Activated T-helper 17 cell treated with anti-CD3 and anti-CD28 coated beads, Interleukin-2, amount 50 U/mL, for 72 hours (primary cell): Measurements from ENCODE around the gene PCBP4. TPM values are rescaled to one million over a fixed set of nuclear protein-coding genes. Genes with fewer than 3 reads are reported as not detected.
A peak's percentile ranks its signal among the peaks of the same experiment; 100 is the strongest.

ENCODE experiments used
- ATAC-seq: fragments of 150-1000 bp; cut with Tn5 transposase; replicated peaks from 2 replicates; pipeline ENCODE4 v1.10.0; 2021; ENCODE audit warnings: mild to moderate bottlenecking, moderate library complexity
- H3K27ac Mint-ChIP-seq: one replicate; pipeline ENCODE4 v1.8.0; 2022; ENCODE audit warnings: mixed read lengths
- H3K27me3 Mint-ChIP-seq: one replicate; pipeline ENCODE4 v1.8.0; 2022; ENCODE audit warnings: mixed read lengths
- H3K36me3 Mint-ChIP-seq: one replicate; pipeline ENCODE4 v1.8.0; 2022; ENCODE audit warnings: low read depth, mild to moderate bottlenecking, mixed read lengths
- H3K4me1 Mint-ChIP-seq: one replicate; pipeline ENCODE4 v1.8.0; 2022; ENCODE audit warnings: mixed read lengths
- H3K4me3 Mint-ChIP-seq: one replicate; pipeline ENCODE4 v1.8.0; 2022; ENCODE audit warnings: mild to moderate bottlenecking, mixed read lengths
- H3K9me3 Mint-ChIP-seq: one replicate; pipeline ENCODE4 v1.8.0; 2022; ENCODE audit warnings: mixed read lengths
- total RNA-seq, 2 donors: library from RNA; stranded (reverse); gene quantifications; one replicate each; pipeline ENCODE4 v1.2.3, GENCODE V29; 2022

Gene PCBP4
- total RNA-seq, 2 donors from 2014 or later = 16.4 to 18.5 TPM

- no peak overlapping the region for H3K4me3 Mint-ChIP-seq
- peak overlapping the region; percentile 61 for H3K27ac Mint-ChIP-seq
- ATAC-seq = no peak
- H3K4me1 Mint-ChIP-seq = no peaks in the 10 kb centered on the region
- H3K36me3 Mint-ChIP-seq = no peaks in the 10 kb centered on the region
- H3K9me3 Mint-ChIP-seq = no peaks in the 10 kb centered on the region
- H3K27me3 Mint-ChIP-seq = no peaks in the 10 kb centered on the region
These were observed 21.1 kb downstream of the PCBP4 start for GRCh38 chr3:51945926-51946705.

GRCh38 chr3:51945031-51945840 is 22.0 kb downstream of the PCBP4 start:
- Mint-ChIP-seq H3K27me3 (no peaks in the 10 kb centered on the region), H3K4me1 (peaks cover 8% of the 10 kb centered on the region), H3K27ac (peak overlapping the region; percentile 61), H3K36me3 (peaks cover 8% of the 10 kb centered on the region), H3K9me3 (no peaks in the 10 kb centered on the region), H3K4me3 (no peak overlapping the region)
- ATAC-seq = no peak

GRCh38 chr3:51944451-51945021 is 22.7 kb downstream of the PCBP4 start:
- Mint-ChIP-seq H3K4me1 (peaks cover 10% of the 10 kb centered on the region), H3K4me3 (no peak overlapping the region), H3K27ac (peak overlapping the region; percentile 85), H3K27me3 (no peaks in the 10 kb centered on the region), H3K9me3 (no peaks in the 10 kb centered on the region), H3K36me3 (peaks cover 15% of the 10 kb centered on the region)
- ATAC-seq = no peak

- H3K4me1 Mint-ChIP-seq = peaks cover 16% of the 10 kb centered on the region
- peaks cover 22% of the 10 kb centered on the region for H3K36me3 Mint-ChIP-seq
- H3K4me3 Mint-ChIP-seq = peak overlapping the region; percentile 81
- H3K27ac Mint-ChIP-seq = peak overlapping the region; percentile 85
- no peak for ATAC-seq
- no peaks in the 10 kb centered on the region for H3K9me3 Mint-ChIP-seq
- no peaks in the 10 kb centered on the region for H3K27me3 Mint-ChIP-seq
These were observed 23.5 kb downstream of the PCBP4 start for GRCh38 chr3:51943451-51944391.

- H3K27ac Mint-ChIP-seq = peak overlapping the region; percentile 85
- H3K27me3 Mint-ChIP-seq = no peaks in the 10 kb centered on the region
- peaks cover 30% of the 10 kb centered on the region for H3K36me3 Mint-ChIP-seq
- no peaks in the 10 kb centered on the region for H3K9me3 Mint-ChIP-seq
- peak; percentile 15 for ATAC-seq
- H3K4me3 Mint-ChIP-seq = peak overlapping the region; percentile 81
- peaks cover 16% of the 10 kb centered on the region for H3K4me1 Mint-ChIP-seq
These were observed 24.4 kb downstream of the PCBP4 start for GRCh38 chr3:51942603-51943450.

- Mint-ChIP-seq H3K9me3 (no peaks in the 10 kb centered on the region), H3K27me3 (no peaks in the 10 kb centered on the region), H3K27ac (peak within 1 kb of the TSS; percentile 85), H3K4me3 (peak within 1 kb of the TSS; percentile 81), H3K36me3 (peaks cover 39% of the 10 kb centered on the region), H3K4me1 (peaks cover 16% of the 10 kb centered on the region)
- ATAC-seq = peak; percentile 94
These were observed 25.3 kb downstream of the PCBP4 start, which contains the start of the genes PARP3 and RRP9 for GRCh38 chr3:51941798-51942602. Gene PARP3, plus strand, starts transcription at chr3:51942363. Its CDS starts 993 bp downstream, at chr3:51943356. Gene RRP9, minus strand, starts transcription at chr3:51941904. Its CDS starts 37 bp downstream, at chr3:51941867.

- no peaks in the 10 kb centered on the region for H3K27me3 Mint-ChIP-seq
- ATAC-seq = no peak
- H3K9me3 Mint-ChIP-seq = no peaks in the 10 kb centered on the region
- H3K27ac Mint-ChIP-seq = peak overlapping the region; percentile 85
- peaks cover 44% of the 10 kb centered on the region for H3K36me3 Mint-ChIP-seq
- peaks cover 16% of the 10 kb centered on the region for H3K4me1 Mint-ChIP-seq
- peak overlapping the region; percentile 81 for H3K4me3 Mint-ChIP-seq
These were observed 25.8 kb downstream of the PCBP4 start for GRCh38 chr3:51941463-51941797.

- no peaks in the 10 kb centered on the region for H3K27me3 Mint-ChIP-seq
- H3K4me3 Mint-ChIP-seq = peak overlapping the region; percentile 81
- no peaks in the 10 kb centered on the region for H3K9me3 Mint-ChIP-seq
- H3K36me3 Mint-ChIP-seq = peaks cover 50% of the 10 kb centered on the region
- H3K27ac Mint-ChIP-seq = peak overlapping the region; percentile 85
- H3K4me1 Mint-ChIP-seq = peaks cover 16% of the 10 kb centered on the region
- no peak for ATAC-seq
These were observed 26.4 kb downstream of the PCBP4 start for GRCh38 chr3:51940648-51941462.

- Mint-ChIP-seq H3K4me3 (peak overlapping the region; percentile 81), H3K36me3 (peaks cover 69% of the 10 kb centered on the region), H3K9me3 (no peaks in the 10 kb centered on the region), H3K27ac (peak overlapping the region; percentile 69), H3K27me3 (no peaks in the 10 kb centered on the region), H3K4me1 (peaks cover 16% of the 10 kb centered on the region)
- no peak for ATAC-seq
These were observed 28.4 kb downstream of the PCBP4 start for GRCh38 chr3:51938780-51939425.

- H3K9me3 Mint-ChIP-seq = no peaks in the 10 kb centered on the region
- peaks cover 16% of the 10 kb centered on the region for H3K4me1 Mint-ChIP-seq
- no peak for ATAC-seq
- H3K27ac Mint-ChIP-seq = peak overlapping the region; percentile 52
- H3K4me3 Mint-ChIP-seq = no peak overlapping the region
- no peaks in the 10 kb centered on the region for H3K27me3 Mint-ChIP-seq
- peaks cover 79% of the 10 kb centered on the region for H3K36me3 Mint-ChIP-seq
These were observed 29.4 kb downstream of the PCBP4 start for GRCh38 chr3:51937611-51938450.

- Mint-ChIP-seq H3K27me3 (no peaks in the 10 kb centered on the region), H3K9me3 (no peaks in the 10 kb centered on the region), H3K27ac (peak overlapping the region; percentile 52), H3K36me3 (peaks cover 86% of the 10 kb centered on the region), H3K4me1 (peaks cover 16% of the 10 kb centered on the region), H3K4me3 (no peak overlapping the region)
- no peak for ATAC-seq
These were observed 30.2 kb downstream of the PCBP4 start for GRCh38 chr3:51937014-51937413.
